H9 (cell line): ENCODE data around the gene ARHGAP26. TPM values are rescaled to one million over a fixed set of nuclear protein-coding genes. Genes with fewer than 3 reads are reported as not detected.

Experiments
- DNase-seq: peaks from one replicate; pipeline ENCODE4 v3.0.0-alpha.2; 2017
- H2AFZ ChIP-seq: one replicate; pipeline ENCODE4 v1.6.1; 2013; ENCODE audit warnings: mild to moderate bottlenecking, low read length, control low read depth, moderate library complexity
- H2AK5ac ChIP-seq: 2 replicates; pipeline ENCODE4 v1.6.1; 2013; ENCODE audit warnings: low read length, control low read depth, mixed read lengths; ENCODE audit not compliant: insufficient read length
- H2BK120ac ChIP-seq: one replicate; pipeline ENCODE4 v1.6.1; 2013; ENCODE audit warnings: low read depth, mild to moderate bottlenecking, low read length, control low read depth, inconsistent platforms; ENCODE audit not compliant: poor library complexity, severe bottlenecking
- H2BK12ac ChIP-seq: 2 replicates; pipeline ENCODE4 v1.6.1; 2013; ENCODE audit warnings: low read length, control low read depth, mixed read lengths, low read depth; ENCODE audit not compliant: insufficient read length
- H2BK15ac ChIP-seq: 2 replicates; pipeline ENCODE4 v1.6.1; 2013; ENCODE audit warnings: low read depth, low read length, control low read depth
- H2BK20ac ChIP-seq: one replicate; pipeline ENCODE4 v1.6.1; 2013; ENCODE audit warnings: low read depth, mild to moderate bottlenecking, low read length, control low read depth, inconsistent platforms; ENCODE audit not compliant: poor library complexity, severe bottlenecking
- H2BK5ac ChIP-seq: 2 replicates; pipeline ENCODE4 v1.6.1; 2013; ENCODE audit warnings: low read length, control low read depth, mixed read lengths; ENCODE audit not compliant: insufficient read length
- H3K14ac ChIP-seq: 2 replicates; pipeline ENCODE4 v1.6.1; 2013; ENCODE audit warnings: low read length, control low read depth; ENCODE audit not compliant: insufficient read depth
- H3K18ac ChIP-seq: 2 replicates; pipeline ENCODE4 v1.6.1; 2013; ENCODE audit warnings: low read depth, mild to moderate bottlenecking, mixed read lengths, low read length, control low read depth; ENCODE audit not compliant: insufficient read length
- H3K23ac ChIP-seq: 2 replicates; pipeline ENCODE4 v1.6.1; 2013; ENCODE audit warnings: low read length, control low read depth, mixed read lengths, low read depth; ENCODE audit not compliant: insufficient read length
- H3K23me2 ChIP-seq: 2 replicates; pipeline ENCODE4 v1.6.1; 2013; ENCODE audit warnings: low read depth, mild to moderate bottlenecking, mixed read lengths, low read length, control low read depth; ENCODE audit not compliant: insufficient read length, poor library complexity, severe bottlenecking
- H3K27ac ChIP-seq: 2 replicates; pipeline ENCODE4 v1.5.1; 2013; ENCODE audit warnings: low read length, control low read depth, mixed read lengths, low read depth; ENCODE audit not compliant: insufficient read length
- H3K27me3 ChIP-seq: 2 replicates; pipeline ENCODE4 v1.6.1; 2013; ENCODE audit warnings: low read length, control low read depth, inconsistent platforms; ENCODE audit not compliant: insufficient read depth
- H3K4ac ChIP-seq: 2 replicates; pipeline ENCODE4 v1.6.1; 2013; ENCODE audit warnings: low read depth, mild to moderate bottlenecking, control low read depth, inconsistent platforms, low read length, moderate library complexity
- H3K4me1 ChIP-seq: 2 replicates; pipeline ENCODE4 v1.6.1; 2013; ENCODE audit warnings: low read length, control low read depth, inconsistent platforms; ENCODE audit not compliant: insufficient read depth
- H3K4me2 ChIP-seq: 2 replicates; pipeline ENCODE4 v1.6.1; 2013; ENCODE audit warnings: low read length, control low read depth, mixed read lengths; ENCODE audit not compliant: insufficient read length, insufficient read depth
- H3K56ac ChIP-seq: 2 replicates; pipeline ENCODE4 v1.6.1; 2013; ENCODE audit warnings: low read depth, mild to moderate bottlenecking, mixed read lengths, low read length, control low read depth; ENCODE audit not compliant: insufficient read length
- H3K79me1 ChIP-seq: 2 replicates; pipeline ENCODE4 v1.6.1; 2013; ENCODE audit warnings: low read depth, mild to moderate bottlenecking, moderate library complexity, low read length, control low read depth, inconsistent platforms; ENCODE audit not compliant: insufficient read depth, poor library complexity, severe bottlenecking
- H3K79me2 ChIP-seq: 2 replicates; pipeline ENCODE4 v1.6.1; 2013; ENCODE audit warnings: low read length, control low read depth, inconsistent platforms; ENCODE audit not compliant: insufficient read depth
- H3K9ac ChIP-seq: 2 replicates; pipeline ENCODE4 v1.6.1; 2013; ENCODE audit warnings: low read length, control low read depth, mixed read lengths; ENCODE audit not compliant: insufficient read length; ENCODE audit errors: extremely low read depth
- H3K9me3 ChIP-seq: one replicate; pipeline ENCODE4 v1.6.1; 2013; ENCODE audit warnings: low read depth, low read length, inconsistent platforms; ENCODE audit not compliant: control insufficient read depth
- H3T11ph ChIP-seq: one replicate; pipeline ENCODE4 v1.6.1; 2013; ENCODE audit warnings: mild to moderate bottlenecking, low read length, control low read depth, inconsistent platforms
- H4K20me1 ChIP-seq: one replicate; pipeline ENCODE4 v1.6.1; 2013; ENCODE audit not compliant: control insufficient read depth, insufficient read length, insufficient read depth
- H4K5ac ChIP-seq: 2 replicates; pipeline ENCODE4 v1.6.1; 2013; ENCODE audit warnings: low read depth, mild to moderate bottlenecking, mixed read lengths, low read length, control low read depth; ENCODE audit not compliant: insufficient read length
- H4K8ac ChIP-seq: replicated peaks from 2 replicates; pipeline ENCODE4 v1.6.1; 2013; ENCODE audit warnings: low read length, control low read depth, mixed read lengths, low read depth; ENCODE audit not compliant: insufficient read length
- H4K91ac ChIP-seq: 2 replicates; pipeline ENCODE4 v1.6.1; 2013; ENCODE audit warnings: low read depth, mild to moderate bottlenecking, moderate library complexity, mixed read lengths, low read length, control low read depth; ENCODE audit not compliant: insufficient read length
- H3K27ac Mint-ChIP-seq, 3 experiments: 2 replicates in 2 of 3; 3 replicates in 1 of 3; pipeline ENCODE4 v1.8.0; 2020 to 2021; ENCODE audit warnings: mixed read lengths in 3 of 3, mild to moderate bottlenecking in 1 of 3, moderate library complexity in 1 of 3
- H3K27me3 Mint-ChIP-seq: 2 replicates; pipeline ENCODE4 v1.8.0; 2021; ENCODE audit warnings: low read depth, mild to moderate bottlenecking, moderate library complexity, mixed read lengths
- H3K36me3 Mint-ChIP-seq, 3 experiments: 2 replicates in 2 of 3; 3 replicates in 1 of 3; pipeline ENCODE4 v1.8.0; 2020 to 2021; ENCODE audit warnings: low read depth in 3 of 3, mixed read lengths in 3 of 3; ENCODE audit not compliant: insufficient read depth in 1 of 3
- H3K4me1 Mint-ChIP-seq, 2 experiments: 2 replicates each; pipeline ENCODE4 v1.8.0; 2020; ENCODE audit warnings: mixed read lengths in 2 of 2
- H3K4me3 Mint-ChIP-seq, 2 experiments: 2 replicates in 1 of 2; 3 replicates in 1 of 2; pipeline ENCODE4 v1.8.0; 2020 to 2021; ENCODE audit warnings: mild to moderate bottlenecking in 2 of 2, mixed read lengths in 2 of 2, moderate library complexity in 1 of 2
- H3K9me3 Mint-ChIP-seq, 2 experiments: 2 replicates in 1 of 2; 3 replicates in 1 of 2; pipeline ENCODE4 v1.8.0; 2020; ENCODE audit warnings: mild to moderate bottlenecking in 2 of 2, mixed read lengths in 2 of 2, moderate library complexity in 1 of 2
- WGBS: extraction: QIAGEN DNeasy Blood & Tissue Kit; methylation state at CpG from one replicate; pipeline ENCODE4 v1.1.7; 2013; ENCODE audit warnings: missing lambda C conversion rate, low lambda C conversion rate, mixed read lengths; ENCODE audit not compliant: insufficient read length; ENCODE audit errors: extremely low coverage; 5-methylcytosine and 5-hydroxymethylcytosine counted together
- total RNA-seq: library from RNA; stranded (reverse); gene quantifications from 2 replicates; pipeline ENCODE4 v1.2.1, GENCODE V29; 2021
- TF ChIP-seq, protein P1 (sequence below): fragments of 200-600 bp; sonication (generic); conservative IDR thresholded peaks from 3 replicates; pipeline ENCODE4 v1.8.0; 2021; ENCODE audit warnings: antibody characterized with exemption, mild to moderate bottlenecking

Gene ARHGAP26
- total RNA-seq, 1 experiment from 2014 or later, result 13.8 TPM

DNA sequence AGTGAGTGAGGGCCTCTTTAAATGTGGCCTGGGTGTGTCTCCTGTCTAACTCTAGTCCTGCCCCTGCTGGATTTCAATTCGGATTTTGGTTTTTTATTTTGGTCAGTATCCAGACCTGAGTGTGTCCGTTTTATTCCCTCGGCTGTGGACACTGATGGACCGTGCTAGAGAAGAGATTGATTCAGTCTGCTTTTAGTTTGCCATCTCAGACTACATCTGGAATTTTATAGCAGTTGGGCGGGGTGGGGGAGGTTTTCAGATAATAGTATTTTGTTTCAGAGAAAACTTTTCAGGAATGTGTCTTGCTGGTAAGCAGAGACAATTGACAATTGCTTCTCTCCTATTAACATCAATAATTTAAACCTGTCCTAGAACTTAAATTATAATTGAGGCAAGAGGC is 308.1 kb downstream of the ARHGAP26 start:
- H3T11ph ChIP-seq, result no peak overlapping the region
- H3K4me1 ChIP-seq, result peaks cover 4% of the 10 kb centered on the region; the same call in 1 of the 2 replicates
- no peaks in the 10 kb centered on the region for H3K27me3 Mint-ChIP-seq
- no peak overlapping the region for H4K5ac ChIP-seq
- H3K23me2 ChIP-seq, result no peaks in the 10 kb centered on the region
- H4K20me1 ChIP-seq, result no peaks in the 10 kb centered on the region
- no peak overlapping the region for H3K4me2 ChIP-seq
- H3K56ac ChIP-seq, result no peak overlapping the region
- H3K27ac ChIP-seq, result no peak overlapping the region
- WGBS, result no CpG with 5 or more reads among the region's 5 CpGs
- H3K9me3 Mint-ChIP-seq, result no peaks in the 10 kb centered on the region
- no peak for DNase-seq
- H3K79me1 ChIP-seq, result no peaks in the 10 kb centered on the region
- H2BK15ac ChIP-seq, result no peak overlapping the region
- H3K18ac ChIP-seq, result no peak overlapping the region
- no peak overlapping the region for H2AK5ac ChIP-seq
- H3K36me3 Mint-ChIP-seq, result no peaks in the 10 kb centered on the region; a peak in 1 of 7 replicates
- TF ChIP-seq, protein P1, sequence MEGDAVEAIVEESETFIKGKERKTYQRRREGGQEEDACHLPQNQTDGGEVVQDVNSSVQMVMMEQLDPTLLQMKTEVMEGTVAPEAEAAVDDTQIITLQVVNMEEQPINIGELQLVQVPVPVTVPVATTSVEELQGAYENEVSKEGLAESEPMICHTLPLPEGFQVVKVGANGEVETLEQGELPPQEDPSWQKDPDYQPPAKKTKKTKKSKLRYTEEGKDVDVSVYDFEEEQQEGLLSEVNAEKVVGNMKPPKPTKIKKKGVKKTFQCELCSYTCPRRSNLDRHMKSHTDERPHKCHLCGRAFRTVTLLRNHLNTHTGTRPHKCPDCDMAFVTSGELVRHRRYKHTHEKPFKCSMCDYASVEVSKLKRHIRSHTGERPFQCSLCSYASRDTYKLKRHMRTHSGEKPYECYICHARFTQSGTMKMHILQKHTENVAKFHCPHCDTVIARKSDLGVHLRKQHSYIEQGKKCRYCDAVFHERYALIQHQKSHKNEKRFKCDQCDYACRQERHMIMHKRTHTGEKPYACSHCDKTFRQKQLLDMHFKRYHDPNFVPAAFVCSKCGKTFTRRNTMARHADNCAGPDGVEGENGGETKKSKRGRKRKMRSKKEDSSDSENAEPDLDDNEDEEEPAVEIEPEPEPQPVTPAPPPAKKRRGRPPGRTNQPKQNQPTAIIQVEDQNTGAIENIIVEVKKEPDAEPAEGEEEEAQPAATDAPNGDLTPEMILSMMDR, result no peak
- no peak overlapping the region for H2BK120ac ChIP-seq
- H3K27me3 ChIP-seq, result no peaks in the 10 kb centered on the region
- H2BK12ac ChIP-seq, result no peak overlapping the region
- peak overlapping the region in 2 of 3 experiments; percentile 11 to 32; a peak in 1 of 7 replicates for H3K27ac Mint-ChIP-seq
- H3K23ac ChIP-seq, result no peak overlapping the region
- no peaks in the 10 kb centered on the region for H3K9me3 ChIP-seq
- H3K79me2 ChIP-seq, result no peaks in the 10 kb centered on the region
- no peak overlapping the region for H3K4ac ChIP-seq
- H3K4me3 Mint-ChIP-seq, result no peak overlapping the region
- H2BK20ac ChIP-seq, result no peak overlapping the region
- no peak overlapping the region for H2AFZ ChIP-seq
- H3K9ac ChIP-seq, result no peak overlapping the region
- peaks cover 18 to 21% of the 10 kb centered on the region in 2 experiments for H3K4me1 Mint-ChIP-seq
- no peak overlapping the region for H4K8ac ChIP-seq
- H3K14ac ChIP-seq, result no peak overlapping the region
- H2BK5ac ChIP-seq, result no peak overlapping the region
- no peak overlapping the region for H4K91ac ChIP-seq
